HepG2 (cell line): ENCODE measurements around the gene LZTR1. TPM values are rescaled to one million over a fixed set of nuclear protein-coding genes. Genes with fewer than 3 reads are reported as not detected.

ENCODE experiments used
- GATAD2A ChIP-seq: IDR thresholded peaks from 2 replicates; pipeline ENCODE4 v1.6.1; 2016
- HCFC1 ChIP-seq: fragments of 150-350 bp; IDR thresholded peaks from 2 replicates; pipeline ENCODE4 v1.6.1; 2014; ENCODE audit warnings: low read depth, low read length
- KDM3A ChIP-seq: IDR thresholded peaks from 2 replicates; pipeline ENCODE4 v1.6.1; 2018; ENCODE audit warnings: low read depth, missing compliant biosample characterization
- NCOA1 ChIP-seq: sonication (generic); formaldehyde crosslinking; IDR thresholded peaks from 2 replicates; pipeline ENCODE4 v1.9.0; 2021; ENCODE audit warnings: missing genetic modification reagents
- PLRG1 ChIP-seq: fragments of 450-650 bp; conservative IDR thresholded peaks from 2 replicates; pipeline ENCODE4 v1.6.1; 2016
- SMARCC2 ChIP-seq: fragments of 450-650 bp; IDR thresholded peaks from 2 replicates; pipeline ENCODE4 v1.6.1; 2017; ENCODE audit warnings: antibody characterized with exemption, mild to moderate bottlenecking
- TCF7L2 ChIP-seq: IDR thresholded peaks from 2 replicates; pipeline ENCODE4 v1.6.1; 2011; ENCODE audit warnings: mild to moderate bottlenecking, low read depth, low read length, moderate library complexity
- ZEB1 ChIP-seq: IDR thresholded peaks from 2 replicates; pipeline ENCODE4 v1.6.1; 2012; ENCODE audit warnings: mild to moderate bottlenecking, low read depth, inconsistent platforms; ENCODE audit not compliant: insufficient replicate concordance
- ZNF281 ChIP-seq: sonication (generic); formaldehyde crosslinking; IDR thresholded peaks from 2 replicates; pipeline ENCODE4 v1.4.0; 2020; ENCODE audit warnings: missing genetic modification reagents, borderline replicate concordance
- ZNF292 ChIP-seq: sonication (generic); formaldehyde crosslinking; IDR thresholded peaks from 2 replicates; pipeline ENCODE4 v1.8.1; 2022; ENCODE audit warnings: mild to moderate bottlenecking, low read depth, missing genetic modification reagents, borderline replicate concordance
- ZNF30 ChIP-seq: sonication (generic); formaldehyde crosslinking; IDR thresholded peaks from 2 replicates; pipeline ENCODE4 v1.5.0; 2020; ENCODE audit warnings: mild to moderate bottlenecking, missing genetic modification reagents
- ZNF766 ChIP-seq: sonication (generic); formaldehyde crosslinking; IDR thresholded peaks from 2 replicates; pipeline ENCODE4 v1.5.0; 2020; ENCODE audit warnings: missing genetic modification reagents, borderline replicate concordance
- ZSCAN29 ChIP-seq: sonication (generic); formaldehyde crosslinking; conservative IDR thresholded peaks from 2 replicates; pipeline ENCODE4 v1.4.0; 2020; ENCODE audit warnings: mild to moderate bottlenecking, missing genetic modification reagents
- polyA plus RNA-seq, 8 experiments: library from polyadenylated mRNA; depleted of rRNA in 3 of 8; stranded (reverse) in 7 of 8; unstranded in 1 of 8; fragments of >200 nt; fragmentation: Illumina TruSeq in 4 of 8; extraction: Trizol in 4 of 8; gene quantifications; 2 replicates each; pipeline versions ENCODE4 v1.2.1 to v1.2.3, GENCODE V29; 2011 to 2016; ENCODE audit warnings: low read depth in 4 of 8, missing spikeins in 1 of 8, mixed read lengths in 1 of 8; ENCODE audit not compliant: insufficient read depth in 1 of 8
- total RNA-seq, 5 experiments: library from RNA; depleted of rRNA; stranded (reverse); fragments of >200 nt; fragmentation: Illumina TruSeq; extraction: Trizol; gene quantifications; 2 replicates each; pipeline ENCODE4 v1.2.3, GENCODE V29; 2016; ENCODE audit warnings: low read depth in 1 of 5
- TF ChIP-seq, protein P1 (sequence below): sonication (generic); formaldehyde crosslinking; IDR thresholded peaks from 2 replicates; pipeline ENCODE4 v1.5.0; 2020; ENCODE audit warnings: mild to moderate bottlenecking, missing genetic modification reagents, borderline replicate concordance
- TF ChIP-seq, protein P2 (sequence below): sonication (generic); formaldehyde crosslinking; IDR thresholded peaks from 2 replicates; pipeline ENCODE4 v1.5.0; 2020; ENCODE audit warnings: missing genetic modification reagents, mild to moderate bottlenecking, borderline replicate concordance
- TF ChIP-seq, protein P3 (sequence below): sonication (generic); formaldehyde crosslinking; IDR thresholded peaks from 2 replicates; pipeline ENCODE4 v1.8.0; 2022; ENCODE audit warnings: mild to moderate bottlenecking, missing genetic modification reagents, moderate library complexity

Gene LZTR1
- total and polyA plus RNA-seq, 2 of the 13 experiments (the other 11 are each of a cell fraction or from before 2014, with no cell fraction given): 21.8 to 22.4 TPM

DNA sequence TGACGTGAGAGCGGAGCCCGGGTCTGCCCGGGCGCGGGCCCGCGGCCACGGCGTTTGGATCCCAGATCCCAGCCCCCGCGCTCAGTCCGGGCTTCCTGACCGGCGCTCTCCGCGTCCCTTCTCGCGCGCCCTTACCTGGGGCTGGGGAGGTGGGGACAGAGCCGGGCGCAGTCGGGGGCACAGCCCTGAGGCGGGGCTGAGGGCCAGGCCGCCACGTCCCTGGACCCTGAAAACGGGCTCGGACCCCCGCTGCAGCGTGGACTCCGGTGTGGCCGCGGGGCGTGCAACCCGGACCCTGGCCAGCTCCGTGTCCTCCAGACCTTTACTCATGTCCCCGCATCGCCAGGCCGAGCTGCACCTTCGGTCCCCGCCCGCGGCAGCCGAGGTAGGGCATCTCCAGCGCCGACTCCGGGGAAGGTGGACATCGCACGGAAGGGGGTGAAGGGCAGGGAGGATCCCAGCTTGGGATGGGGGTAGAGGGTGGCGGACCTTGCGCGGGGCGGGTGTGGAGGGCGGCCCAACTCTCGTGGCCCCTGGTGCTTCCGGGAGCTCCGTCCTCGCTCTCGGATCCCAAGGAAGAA is 24.9 kb upstream of the LZTR1 start (continued):
- TF ChIP-seq, protein P1, sequence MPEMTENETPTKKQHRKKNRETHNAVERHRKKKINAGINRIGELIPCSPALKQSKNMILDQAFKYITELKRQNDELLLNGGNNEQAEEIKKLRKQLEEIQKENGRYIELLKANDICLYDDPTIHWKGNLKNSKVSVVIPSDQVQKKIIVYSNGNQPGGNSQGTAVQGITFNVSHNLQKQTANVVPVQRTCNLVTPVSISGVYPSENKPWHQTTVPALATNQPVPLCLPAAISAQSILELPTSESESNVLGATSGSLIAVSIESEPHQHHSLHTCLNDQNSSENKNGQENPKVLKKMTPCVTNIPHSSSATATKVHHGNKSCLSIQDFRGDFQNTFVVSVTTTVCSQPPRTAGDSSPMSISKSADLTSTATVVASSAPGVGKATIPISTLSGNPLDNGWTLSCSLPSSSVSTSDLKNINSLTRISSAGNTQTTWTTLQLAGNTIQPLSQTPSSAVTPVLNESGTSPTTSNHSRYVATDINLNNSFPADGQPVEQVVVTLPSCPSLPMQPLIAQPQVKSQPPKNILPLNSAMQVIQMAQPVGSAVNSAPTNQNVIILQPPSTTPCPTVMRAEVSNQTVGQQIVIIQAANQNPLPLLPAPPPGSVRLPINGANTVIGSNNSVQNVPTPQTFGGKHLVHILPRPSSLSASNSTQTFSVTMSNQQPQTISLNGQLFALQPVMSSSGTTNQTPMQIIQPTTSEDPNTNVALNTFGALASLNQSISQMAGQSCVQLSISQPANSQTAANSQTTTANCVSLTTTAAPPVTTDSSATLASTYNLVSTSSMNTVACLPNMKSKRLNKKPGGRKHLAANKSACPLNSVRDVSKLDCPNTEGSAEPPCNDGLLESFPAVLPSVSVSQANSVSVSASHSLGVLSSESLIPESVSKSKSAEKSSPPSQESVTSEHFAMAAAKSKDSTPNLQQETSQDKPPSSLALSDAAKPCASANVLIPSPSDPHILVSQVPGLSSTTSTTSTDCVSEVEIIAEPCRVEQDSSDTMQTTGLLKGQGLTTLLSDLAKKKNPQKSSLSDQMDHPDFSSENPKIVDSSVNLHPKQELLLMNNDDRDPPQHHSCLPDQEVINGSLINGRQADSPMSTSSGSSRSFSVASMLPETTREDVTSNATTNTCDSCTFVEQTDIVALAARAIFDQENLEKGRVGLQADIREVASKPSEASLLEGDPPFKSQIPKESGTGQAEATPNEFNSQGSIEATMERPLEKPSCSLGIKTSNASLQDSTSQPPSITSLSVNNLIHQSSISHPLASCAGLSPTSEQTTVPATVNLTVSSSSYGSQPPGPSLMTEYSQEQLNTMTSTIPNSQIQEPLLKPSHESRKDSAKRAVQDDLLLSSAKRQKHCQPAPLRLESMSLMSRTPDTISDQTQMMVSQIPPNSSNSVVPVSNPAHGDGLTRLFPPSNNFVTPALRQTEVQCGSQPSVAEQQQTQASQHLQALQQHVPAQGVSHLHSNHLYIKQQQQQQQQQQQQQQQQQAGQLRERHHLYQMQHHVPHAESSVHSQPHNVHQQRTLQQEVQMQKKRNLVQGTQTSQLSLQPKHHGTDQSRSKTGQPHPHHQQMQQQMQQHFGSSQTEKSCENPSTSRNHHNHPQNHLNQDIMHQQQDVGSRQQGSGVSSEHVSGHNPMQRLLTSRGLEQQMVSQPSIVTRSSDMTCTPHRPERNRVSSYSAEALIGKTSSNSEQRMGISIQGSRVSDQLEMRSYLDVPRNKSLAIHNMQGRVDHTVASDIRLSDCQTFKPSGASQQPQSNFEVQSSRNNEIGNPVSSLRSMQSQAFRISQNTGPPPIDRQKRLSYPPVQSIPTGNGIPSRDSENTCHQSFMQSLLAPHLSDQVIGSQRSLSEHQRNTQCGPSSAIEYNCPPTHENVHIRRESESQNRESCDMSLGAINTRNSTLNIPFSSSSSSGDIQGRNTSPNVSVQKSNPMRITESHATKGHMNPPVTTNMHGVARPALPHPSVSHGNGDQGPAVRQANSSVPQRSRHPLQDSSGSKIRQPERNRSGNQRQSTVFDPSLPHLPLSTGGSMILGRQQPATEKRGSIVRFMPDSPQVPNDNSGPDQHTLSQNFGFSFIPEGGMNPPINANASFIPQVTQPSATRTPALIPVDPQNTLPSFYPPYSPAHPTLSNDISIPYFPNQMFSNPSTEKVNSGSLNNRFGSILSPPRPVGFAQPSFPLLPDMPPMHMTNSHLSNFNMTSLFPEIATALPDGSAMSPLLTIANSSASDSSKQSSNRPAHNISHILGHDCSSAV: no peak
- no peak for TF ChIP-seq ZNF281 (CRISPR knock-in tag)
- TF ChIP-seq SMARCC2: no peak
- no peak for TF ChIP-seq ZNF292 (CRISPR knock-in tag)
- TF ChIP-seq PLRG1: no peak
- TF ChIP-seq, protein P2, sequence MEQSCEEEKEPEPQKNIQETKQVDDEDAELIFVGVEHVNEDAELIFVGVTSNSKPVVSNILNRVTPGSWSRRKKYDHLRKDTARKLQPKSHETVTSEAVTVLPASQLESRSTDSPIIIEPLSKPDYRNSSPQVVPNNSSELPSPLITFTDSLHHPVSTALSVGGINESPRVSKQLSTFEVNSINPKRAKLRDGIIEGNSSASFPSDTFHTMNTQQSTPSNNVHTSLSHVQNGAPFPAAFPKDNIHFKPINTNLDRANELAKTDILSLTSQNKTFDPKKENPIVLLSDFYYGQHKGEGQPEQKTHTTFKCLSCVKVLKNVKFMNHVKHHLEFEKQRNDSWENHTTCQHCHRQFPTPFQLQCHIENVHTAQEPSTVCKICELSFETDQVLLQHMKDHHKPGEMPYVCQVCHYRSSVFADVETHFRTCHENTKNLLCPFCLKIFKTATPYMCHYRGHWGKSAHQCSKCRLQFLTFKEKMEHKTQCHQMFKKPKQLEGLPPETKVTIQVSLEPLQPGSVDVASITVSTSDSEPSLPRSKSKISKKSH (CRISPR knock-in tag): no peak
- no peak for TF ChIP-seq ZNF30
- 0 out of 2 replicates have a peak, but pooled peaks have one; percentile 76 for TF ChIP-seq ZSCAN29 (CRISPR knock-in tag)
- no peak for TF ChIP-seq GATAD2A (CRISPR knock-in tag)
- no peak for TF ChIP-seq ZNF766 (CRISPR knock-in tag)
- TF ChIP-seq, protein P3, sequence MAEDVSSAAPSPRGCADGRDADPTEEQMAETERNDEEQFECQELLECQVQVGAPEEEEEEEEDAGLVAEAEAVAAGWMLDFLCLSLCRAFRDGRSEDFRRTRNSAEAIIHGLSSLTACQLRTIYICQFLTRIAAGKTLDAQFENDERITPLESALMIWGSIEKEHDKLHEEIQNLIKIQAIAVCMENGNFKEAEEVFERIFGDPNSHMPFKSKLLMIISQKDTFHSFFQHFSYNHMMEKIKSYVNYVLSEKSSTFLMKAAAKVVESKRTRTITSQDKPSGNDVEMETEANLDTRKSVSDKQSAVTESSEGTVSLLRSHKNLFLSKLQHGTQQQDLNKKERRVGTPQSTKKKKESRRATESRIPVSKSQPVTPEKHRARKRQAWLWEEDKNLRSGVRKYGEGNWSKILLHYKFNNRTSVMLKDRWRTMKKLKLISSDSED: 0 out of 2 replicates have a peak, but pooled peaks have one; percentile 35
- TF ChIP-seq HCFC1: no peak
- TF ChIP-seq TCF7L2: no peak
- TF ChIP-seq NCOA1 (CRISPR knock-in tag): peak; percentile 65; the same call in 1 of the 2 replicates
- TF ChIP-seq ZEB1: no peak
- 0 out of 2 replicates have a peak, but pooled peaks have one; percentile 21 for TF ChIP-seq KDM3A
